HG02798 (cell line): Measurements from ENCODE around the gene DDX31.
"Not testable (repeated sequence)": the region's sequence is repeated elsewhere in the genome, so short reads cannot be mapped to it uniquely, and the experiment has no call there.

ENCODE experiments used
- ATAC-seq: cut with Tn5 transposase; IDR thresholded peaks from one replicate; pipeline ENCODE4 v1.9.1; 2021; ENCODE audit warnings: mild to moderate bottlenecking; ENCODE audit not compliant: unreplicated experiment, poor library complexity

Gene DDX31

DNA sequence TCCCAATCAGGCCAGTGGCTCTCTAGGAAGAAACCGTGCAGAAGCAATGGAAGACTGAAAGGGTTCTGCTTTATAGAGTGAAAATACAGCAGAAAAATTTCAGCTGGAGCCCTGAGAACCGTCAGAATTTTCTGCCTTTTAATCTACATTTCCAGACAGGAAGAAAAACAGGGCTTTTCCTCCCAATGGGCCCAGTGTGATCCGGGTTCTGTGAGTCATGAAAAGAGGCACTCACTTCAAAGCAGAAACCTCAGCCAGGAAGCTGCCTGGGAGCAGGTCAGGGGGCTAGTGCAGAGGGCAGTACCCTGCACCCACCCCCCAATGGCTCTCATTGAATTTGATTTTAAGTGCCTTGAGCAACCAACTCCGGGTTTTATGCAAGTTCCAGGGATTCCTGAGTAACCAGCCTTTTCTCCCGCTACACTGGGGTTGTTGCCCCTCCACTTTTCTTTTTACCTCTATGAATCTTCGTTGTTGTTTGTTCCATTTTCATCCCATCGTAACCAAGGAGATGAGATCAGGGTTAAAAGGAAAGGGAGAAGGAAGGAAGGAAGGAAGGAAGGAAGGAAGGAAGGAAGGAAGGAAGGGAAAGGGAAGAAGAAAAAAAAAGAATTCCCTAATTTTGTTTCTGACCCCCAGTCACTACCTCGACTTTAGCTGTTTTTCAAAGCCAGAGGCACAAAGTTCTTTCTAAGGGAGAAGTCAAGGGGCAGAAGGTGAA lies 86.0 kb downstream of the DDX31 start:
- ATAC-seq, result no peak

DNA sequence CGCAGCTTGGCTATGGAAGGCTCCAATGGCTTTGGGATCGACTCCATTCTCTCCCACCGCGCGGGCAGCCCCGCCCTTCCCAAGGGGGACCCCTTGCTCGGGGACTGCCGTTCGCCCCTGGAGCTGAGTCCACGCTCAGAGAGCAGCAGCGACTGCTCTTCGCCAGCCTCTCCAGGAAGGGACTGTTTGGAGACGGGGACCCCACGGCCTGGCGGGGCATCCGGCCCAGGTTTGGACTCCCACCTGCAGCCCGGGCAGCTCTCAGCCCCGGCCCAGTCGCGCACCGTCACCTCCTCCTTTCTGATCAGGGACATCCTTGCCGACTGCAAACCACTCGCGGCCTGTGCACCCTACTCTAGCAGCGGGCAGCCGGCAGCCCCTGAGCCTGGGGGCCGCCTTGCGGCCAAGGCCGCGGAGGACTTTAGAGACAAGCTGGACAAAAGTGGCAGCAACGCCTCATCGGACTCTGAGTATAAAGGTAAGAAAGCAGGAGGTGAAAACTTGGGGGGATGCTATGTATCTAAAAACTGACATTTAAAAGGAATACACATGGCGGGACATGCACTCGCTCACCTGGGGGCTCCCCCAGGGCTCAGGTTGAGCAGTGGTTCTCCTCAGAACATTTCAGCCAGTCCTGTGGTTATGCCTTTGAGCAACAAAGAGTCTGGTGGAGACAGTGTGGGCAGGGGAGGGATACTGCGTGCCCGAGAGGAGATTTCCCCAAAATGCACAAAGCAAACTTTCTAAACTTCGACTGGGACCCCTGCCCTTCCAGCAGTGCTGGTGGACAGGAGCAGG lies 86.8 kb downstream of the DDX31 start:
- ATAC-seq, result no peak

DNA sequence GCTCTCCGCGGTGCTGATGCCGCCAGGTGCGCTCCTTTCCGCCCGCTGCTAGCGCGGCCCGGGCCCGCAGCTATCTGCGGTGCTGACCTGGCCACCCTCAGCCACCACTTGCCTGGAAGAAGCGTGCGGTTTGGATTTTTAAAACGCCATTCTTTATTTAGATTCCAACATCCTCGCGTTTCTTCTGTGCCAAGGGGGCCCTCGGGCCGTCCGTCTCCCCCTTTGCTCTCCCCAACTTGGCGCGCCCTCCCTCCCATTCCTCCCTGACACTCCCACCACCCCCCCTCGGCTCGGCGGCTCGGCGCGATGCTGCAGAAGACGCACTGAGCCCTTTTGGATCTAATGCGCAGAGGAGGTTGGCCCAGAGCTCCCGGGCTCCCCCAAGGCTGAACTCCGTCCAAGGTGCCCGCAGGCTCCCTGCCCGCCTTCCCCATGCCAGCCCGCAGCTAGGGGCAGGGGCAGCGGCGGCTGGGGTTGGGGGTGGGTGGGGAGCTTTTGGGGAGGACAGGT lies 87.5 kb downstream of the DDX31 start, which contains the start of gene BARHL1:
BARHL1 (plus strand) TSS at position 331 of the 510 bp plus-strand sequence. CDS start 192 bp downstream, outside the sequence.
- ATAC-seq, result no peak

DNA sequence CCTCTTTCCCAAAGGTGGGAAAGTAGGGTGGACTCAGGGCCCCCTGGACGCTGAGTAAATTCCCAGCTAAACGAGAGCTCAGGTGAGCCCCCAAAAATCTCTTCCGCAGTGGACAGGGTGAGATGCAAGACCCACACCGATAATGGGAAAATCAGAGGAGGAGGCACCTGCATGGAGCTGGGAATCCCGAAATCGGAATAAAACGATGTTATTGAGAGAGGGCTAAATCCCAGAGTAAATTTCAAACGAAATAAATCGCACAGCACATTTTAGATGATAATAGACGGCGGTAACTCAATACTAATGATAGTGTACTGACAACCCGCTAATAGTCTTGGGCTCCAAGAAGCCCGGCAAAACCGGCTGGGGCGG lies 90.4 kb downstream of the DDX31 start:
- no peak for ATAC-seq

DNA sequence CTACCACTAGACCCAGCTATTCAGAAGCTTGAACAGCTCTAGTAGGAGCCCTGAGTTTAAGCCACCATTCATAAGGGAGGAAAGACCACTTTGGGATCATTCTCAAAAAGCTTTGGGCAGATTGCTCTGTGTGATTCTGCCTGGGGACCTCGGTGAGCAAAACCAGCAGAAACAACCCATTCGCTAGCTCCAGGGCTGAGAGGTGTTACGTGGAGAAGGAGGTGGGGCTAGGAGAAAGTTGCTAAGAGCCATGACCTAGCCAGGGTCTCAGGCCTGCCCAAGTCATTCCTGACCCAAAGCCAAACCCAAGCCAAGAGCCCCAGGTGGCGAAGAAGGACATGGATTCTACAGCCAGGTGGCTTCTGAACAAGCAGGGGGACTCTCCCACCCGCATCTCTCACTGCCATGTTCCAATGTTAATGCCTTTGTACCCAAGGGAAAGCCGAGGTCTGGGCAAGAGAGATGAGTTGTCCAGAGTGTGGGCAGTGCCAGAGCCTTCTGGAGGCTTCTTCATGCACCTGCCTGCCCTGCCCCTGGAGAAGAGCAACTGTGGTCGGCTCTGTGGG lies 91.3 kb downstream of the DDX31 start:
- ATAC-seq, result no peak

DNA sequence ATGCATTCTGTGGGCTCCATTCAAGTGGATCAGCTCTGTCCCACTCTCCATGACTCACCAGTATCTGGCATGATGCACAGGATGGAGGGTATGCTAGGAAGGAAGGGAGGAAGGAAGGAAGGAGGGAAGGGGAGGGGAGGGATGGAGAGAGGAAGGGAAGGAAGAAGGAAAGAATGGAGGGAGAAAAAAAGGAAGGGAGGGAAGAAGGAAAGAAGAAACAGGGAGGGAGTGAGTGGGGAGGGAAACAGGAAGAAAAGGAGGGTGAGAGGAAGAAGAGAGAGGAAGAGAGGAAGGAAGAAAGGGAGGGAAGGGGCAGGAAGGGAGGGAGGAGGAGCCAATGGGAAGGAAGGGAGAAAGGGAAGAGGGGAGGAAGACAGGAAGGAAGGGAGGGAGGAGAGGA lies 92.7 kb downstream of the DDX31 start:
- ATAC-seq, result no peak

DNA sequence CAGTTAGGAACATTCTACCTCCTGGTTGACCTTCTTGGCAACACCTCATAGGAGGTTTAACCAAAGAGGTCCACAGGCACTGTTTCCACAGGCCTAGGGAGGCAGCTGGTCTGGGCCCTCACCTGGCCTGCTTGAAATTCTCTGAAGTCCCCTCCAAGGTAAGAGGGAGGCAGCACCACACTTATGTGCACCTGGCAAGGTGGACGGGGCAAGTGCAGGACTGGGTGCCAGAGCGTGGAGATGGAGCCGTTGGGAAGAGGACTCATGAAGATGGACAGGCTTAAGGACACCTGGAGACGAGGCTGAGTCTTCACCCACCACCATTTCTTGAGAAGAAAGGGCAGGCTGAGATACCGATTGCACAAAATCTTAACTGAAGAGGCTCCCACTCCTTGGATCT lies 94.0 kb downstream of the DDX31 start:
- no peak for ATAC-seq

DNA sequence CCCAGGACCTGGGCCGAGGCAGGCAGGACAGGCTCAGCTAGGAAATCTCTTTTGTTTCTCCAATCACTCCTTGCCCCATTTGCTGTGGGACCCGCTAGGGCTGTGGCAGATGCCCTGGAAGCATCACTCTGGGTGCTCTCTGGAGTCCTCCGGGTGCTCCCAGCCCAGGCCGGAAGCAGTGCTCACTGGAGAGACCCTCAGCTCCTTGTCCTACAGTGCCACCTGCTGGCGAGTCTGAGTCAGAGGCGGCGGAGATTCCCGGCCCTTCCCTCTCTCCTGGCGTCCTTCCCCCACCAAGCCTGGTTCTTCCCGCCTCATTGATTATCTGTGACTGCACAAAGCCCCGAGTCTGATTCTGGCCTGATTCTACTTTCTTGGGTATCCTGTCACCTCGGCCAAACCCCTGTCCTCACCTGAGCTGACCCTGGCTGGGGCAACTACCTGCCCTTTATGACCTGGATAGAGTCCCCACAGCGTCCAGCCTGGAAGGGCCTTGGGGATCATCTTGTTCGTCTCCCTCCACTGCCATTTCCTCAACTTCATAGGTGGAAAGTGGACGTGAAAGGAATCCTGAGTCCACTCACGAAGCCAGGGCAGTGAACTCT lies 94.7 kb downstream of the DDX31 start:
- ATAC-seq, result no peak

DNA sequence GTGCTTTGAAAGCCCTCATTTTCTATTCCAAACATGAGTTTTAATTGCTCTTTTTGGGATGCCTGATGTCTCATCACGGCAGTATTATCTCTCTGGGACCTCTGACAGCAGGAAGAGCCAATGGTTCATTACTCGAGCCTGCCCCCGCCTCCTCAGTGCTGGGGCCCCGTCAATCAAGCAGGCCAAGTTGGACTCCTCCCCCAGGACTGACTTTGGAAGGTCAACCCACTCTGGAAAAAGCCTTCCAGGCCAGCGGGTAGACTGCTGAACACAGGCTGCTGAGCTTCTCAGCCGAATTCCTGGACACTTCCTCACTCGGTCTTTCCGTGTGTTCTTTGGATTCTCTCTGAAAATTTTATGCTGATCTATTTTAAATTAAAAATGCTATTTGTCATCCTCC lies 96.9 kb downstream of the DDX31 start:
- no peak for ATAC-seq

DNA sequence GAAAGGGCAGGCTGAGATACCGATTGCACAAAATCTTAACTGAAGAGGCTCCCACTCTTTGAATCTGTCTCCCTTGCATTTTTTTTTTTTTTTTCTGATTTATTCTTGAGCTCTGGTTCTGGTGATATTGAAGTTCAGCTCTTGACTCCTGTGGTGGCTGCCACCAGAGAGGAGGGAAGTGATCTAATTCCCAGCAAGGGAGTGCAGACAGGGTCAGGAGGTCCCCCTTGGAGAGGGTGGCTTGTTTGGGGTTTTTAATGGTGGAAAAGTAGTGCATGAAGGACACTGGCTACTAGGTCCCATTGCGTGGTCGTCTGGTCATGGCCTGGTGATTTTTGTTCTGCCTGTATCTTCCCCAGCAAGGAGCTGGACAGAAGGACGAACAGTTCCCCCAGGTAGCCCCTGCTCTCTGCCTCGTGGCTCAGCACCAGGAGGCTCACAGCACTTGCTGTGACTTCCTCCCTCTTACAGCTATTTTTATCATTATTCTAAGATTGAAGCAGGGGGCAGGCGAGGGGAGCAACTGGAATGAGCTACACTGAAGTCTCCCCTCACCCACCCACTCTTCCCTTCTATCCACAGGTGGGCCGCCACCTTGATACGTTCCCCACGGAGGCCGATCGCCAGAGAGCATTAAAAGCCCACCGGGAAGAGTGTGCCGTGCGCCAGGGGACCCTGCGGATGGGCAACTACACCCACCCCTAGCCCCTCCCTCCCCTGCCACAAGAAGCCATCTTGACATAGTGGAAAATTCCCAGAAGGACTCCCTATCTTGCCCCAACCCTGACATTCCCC lies 97.8 kb downstream of the DDX31 start:
- ATAC-seq, result no peak

DNA sequence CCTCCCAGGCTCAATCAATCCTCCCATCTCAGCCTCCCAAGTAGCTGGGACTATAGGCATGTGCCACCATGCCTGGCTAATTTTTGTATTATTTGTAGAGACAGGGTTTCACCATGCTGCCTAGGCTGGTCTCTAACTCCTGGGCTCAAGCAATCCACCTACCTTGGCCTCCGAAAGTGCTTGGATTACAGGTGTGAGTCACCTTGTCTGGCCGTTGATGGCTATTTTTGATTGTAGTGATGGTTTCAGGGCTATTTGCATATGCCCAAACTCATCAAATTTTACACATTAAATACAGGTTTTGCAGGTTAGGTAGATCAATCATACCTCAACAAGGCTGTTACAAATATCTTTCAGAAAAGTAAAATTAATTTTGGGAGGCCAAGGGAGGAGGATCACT lies 101.0 kb downstream of the DDX31 start:
- ATAC-seq, result not testable (repeated sequence)

DNA sequence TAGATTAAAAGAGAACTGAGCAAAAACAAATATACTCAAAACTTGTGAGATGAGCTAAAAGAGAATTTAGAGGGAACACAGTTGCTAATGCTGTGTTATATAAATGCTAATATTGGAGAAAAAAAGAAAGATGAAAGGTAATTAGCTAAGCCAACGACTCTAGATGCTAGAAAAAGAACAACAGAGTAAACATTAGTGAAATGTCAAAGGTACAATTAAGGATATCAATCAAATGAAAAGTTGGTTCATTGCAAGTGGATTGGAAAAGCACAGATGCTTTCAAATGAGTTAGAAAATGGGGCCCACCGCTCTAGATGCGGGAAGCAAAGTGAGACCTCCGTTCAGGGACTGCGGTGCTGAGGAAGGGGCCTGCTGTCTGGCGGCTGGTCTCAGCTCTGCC lies 105.3 kb downstream of the DDX31 start:
- ATAC-seq, result no peak

DNA sequence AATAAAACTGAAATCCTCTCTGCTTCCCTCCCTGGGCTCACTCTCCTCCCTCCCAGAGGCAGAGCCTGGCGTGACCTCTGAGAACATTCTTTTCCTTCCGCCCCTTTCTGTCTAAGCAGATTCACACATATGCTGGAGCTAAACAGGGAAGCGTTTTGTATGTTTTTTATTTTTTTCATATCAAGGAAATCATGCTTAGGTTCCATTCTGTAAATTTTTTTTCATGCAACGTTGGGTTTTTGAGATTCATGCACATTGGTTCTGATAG lies 107.5 kb downstream of the DDX31 start:
- ATAC-seq, result no peak

DNA sequence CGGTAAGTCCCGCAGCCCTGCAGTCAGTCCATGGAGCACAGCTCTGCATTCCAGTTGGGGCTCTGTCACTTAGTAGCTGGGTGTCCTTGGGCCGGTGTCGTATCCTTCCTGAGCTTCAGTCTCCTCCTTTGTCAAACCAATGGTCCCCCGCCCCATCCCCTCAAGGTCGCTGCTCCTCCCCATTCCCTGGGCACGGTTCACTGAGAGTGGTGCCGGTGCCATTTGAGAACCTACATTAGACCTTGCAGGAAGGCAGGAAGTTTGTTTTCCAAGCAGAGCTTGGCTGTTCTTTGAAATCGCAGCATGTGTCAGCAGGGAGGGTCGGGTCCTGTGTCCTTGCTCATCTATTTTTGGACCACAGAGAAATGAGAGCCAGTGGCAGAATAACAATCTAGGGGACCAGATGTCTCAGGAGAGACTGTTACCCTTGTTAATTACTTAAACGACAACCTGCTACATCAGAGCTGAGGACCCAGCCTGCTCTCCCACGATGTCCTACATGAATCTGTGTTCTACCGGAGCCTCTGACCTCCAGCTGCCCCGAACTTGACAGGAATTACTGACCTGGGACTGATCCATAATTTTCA lies 109.1 kb downstream of the DDX31 start:
- ATAC-seq, result no peak

DNA sequence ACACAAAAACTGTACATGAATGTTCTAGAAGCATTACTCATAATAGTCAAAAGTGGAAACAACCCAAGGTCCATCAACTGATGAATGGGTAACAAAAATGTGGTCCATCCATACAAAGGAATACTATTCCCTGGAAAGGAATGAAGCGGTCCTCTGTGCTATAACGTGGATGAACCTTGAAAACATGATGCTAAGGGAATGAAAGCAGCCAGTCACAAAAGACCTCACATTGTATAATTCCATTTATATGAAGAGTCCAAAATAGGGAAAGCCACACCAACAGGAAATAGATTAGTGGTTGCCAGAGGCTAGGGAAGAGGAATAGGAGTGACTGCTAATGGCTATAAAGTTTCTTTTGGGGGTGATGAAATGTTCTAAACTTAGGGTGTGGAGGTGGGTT lies 110.1 kb downstream of the DDX31 start:
- no peak for ATAC-seq

DNA sequence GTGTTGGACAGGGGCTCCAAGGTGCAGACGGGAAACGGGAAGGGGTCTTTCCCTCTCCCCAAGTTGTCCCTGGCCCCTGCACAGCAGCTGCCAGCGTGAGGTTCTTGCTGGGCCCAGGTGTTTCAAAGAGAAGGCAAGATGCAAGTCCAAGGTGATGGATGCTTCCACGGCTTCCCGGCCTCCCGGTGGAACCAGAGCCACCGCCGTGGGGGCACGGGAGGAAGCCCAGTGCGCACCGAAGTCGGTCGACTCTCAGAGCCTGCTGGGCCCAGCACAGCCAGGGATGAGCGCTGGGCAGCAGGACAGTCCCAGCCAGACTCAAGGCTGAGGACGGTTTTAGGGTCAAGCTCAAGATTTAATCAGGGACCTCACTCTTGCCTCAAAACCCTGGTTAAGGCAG lies 112.6 kb downstream of the DDX31 start:
- ATAC-seq, result no peak

DNA sequence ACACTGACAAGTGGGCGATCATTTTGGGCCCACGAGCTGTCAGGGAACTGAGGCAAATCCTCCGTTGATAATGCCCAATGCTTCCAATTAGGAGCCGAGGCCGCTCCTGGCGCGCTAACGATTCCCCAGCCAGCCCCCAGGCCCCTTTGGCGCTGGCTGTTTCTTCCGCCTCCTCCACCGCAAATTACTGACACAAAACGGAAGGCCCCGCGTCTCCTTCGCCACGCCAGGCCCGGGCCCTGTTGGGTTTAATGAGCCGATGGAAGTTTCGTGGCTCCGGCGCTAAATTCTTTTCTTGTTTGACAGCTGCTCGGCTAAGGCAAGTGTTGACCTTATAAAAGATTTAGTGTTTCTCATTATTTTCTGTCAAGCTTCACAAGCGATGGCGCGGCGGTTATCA lies 113.1 kb downstream of the DDX31 start:
- no peak for ATAC-seq

DNA sequence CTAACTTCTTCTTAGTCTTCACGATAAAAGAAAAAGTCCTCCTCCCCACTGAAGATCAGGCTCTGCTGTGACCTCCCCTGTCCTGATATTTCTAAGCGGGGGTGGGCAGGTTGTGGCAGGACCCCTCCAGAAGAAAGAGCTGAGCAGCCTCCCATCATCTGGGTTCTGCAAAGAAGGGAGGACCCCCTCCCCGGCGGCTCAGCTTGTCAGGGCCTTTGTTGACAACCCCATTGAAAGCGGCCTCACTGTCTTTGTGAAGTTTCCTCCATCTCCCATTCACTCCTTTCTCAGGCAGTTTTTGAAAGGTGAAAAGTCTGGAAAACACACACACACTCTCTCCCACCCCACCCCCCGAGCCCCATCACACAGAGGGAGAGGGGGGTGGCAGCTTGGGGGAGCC lies 113.5 kb downstream of the DDX31 start:
- ATAC-seq, result no peak

DNA sequence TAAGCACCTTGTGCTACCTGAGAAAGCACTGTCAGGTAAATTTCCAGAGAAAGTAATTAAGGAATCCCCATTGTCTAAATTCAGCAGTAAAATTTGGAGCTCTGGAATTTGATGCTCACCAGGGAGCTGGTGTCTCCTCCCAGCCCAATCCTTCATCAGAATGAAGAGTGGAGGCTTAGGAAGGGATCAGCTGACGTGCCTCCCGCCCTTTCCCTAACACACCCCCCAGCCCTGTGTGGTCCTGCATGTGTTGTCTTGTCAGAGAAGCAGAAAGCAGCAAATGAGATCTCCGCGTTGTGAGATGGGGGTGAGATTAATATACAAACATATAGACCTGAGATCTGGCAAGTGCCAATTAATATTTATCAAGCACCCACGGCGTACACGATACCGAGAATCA lies 114.3 kb downstream of the DDX31 start:
- no peak for ATAC-seq

DNA sequence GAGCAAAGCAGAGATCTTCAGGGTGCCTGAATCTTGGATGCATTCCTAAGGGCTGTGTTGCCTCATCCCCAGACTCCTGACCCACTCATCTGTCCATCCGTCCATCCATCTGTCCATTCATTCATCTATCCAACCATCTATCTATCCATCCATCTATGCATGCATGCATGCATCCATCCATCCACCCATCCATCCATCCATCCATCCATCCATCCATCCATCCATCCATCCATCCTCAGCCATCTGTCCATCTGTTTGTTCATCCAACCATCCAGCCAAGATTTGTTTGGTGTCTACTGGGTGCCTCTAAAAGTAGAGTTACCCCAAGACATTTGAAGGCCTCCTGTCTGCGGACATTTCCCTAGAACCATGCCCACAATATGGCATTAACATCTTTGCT lies 115.0 kb downstream of the DDX31 start:
- no peak for ATAC-seq
